Tibial artery (tissue), 4 donors: ENCODE measurements around the gene CLDN6.

Experiments
- DNase-seq, 2 donors: peaks; one replicate each; pipeline ENCODE4 v3.0.0-alpha.2; 2019
- H3K27ac ChIP-seq, 2 donors: fragments of 200-600 bp; sonication (generic) in 1 of 2; 1 replicate in 1 of 2; 2 replicates in 1 of 2; pipeline ENCODE4 v1.5.1; 2018 to 2019; ENCODE audit warnings: mild to moderate bottlenecking in 1 of 2
- H3K27me3 ChIP-seq, 2 donors: fragments of 200-600 bp; sonication (generic) in 1 of 2; one replicate each; pipeline versions ENCODE4 v1.5.1 to v1.6.0; 2016 to 2019
- H3K36me3 ChIP-seq, 3 donors: fragments of 200-600 bp; sonication (generic) in 2 of 3; one replicate each; pipeline ENCODE4 v1.5.1; 2016 to 2019; ENCODE audit warnings: mild to moderate bottlenecking in 2 of 3
- H3K4me1 ChIP-seq, 4 donors: fragments of 200-600 bp; sonication (generic) in 2 of 4; 1 replicate in 3 of 4; 2 replicates in 1 of 4; pipeline ENCODE4 v1.5.1; 2016 to 2019
- H3K4me3 ChIP-seq, 2 donors: fragments of 200-600 bp; sonication (generic) in 1 of 2; 1 replicate in 1 of 2; 2 replicates in 1 of 2; pipeline ENCODE4 v1.5.1; 2018 to 2019; ENCODE audit warnings: mild to moderate bottlenecking in 2 of 2
- H3K9me3 ChIP-seq, 3 donors: fragments of 200-600 bp; sonication (generic) in 1 of 3; one replicate each; pipeline ENCODE4 v1.5.1; 2016 to 2019
- intact Hi-C: fragments of 100-400 bp; cut with DNase I; formaldehyde crosslinking; loops from one replicate; pipeline ENCODE4 v1.15.0; 2023; ENCODE audit warnings: low total_unique reads
- TF ChIP-seq, protein P1 (sequence below), 2 experiments: fragments of 200-600 bp in 1 of 2; fragments of 450-650 bp in 1 of 2; IDR thresholded peaks; one replicate each; pipeline ENCODE4 v1.5.1; 2017 to 2019; ENCODE audit warnings: antibody characterized with exemption in 2 of 2, mild to moderate bottlenecking in 1 of 2, moderate library complexity in 1 of 2

Gene CLDN6

DNA sequence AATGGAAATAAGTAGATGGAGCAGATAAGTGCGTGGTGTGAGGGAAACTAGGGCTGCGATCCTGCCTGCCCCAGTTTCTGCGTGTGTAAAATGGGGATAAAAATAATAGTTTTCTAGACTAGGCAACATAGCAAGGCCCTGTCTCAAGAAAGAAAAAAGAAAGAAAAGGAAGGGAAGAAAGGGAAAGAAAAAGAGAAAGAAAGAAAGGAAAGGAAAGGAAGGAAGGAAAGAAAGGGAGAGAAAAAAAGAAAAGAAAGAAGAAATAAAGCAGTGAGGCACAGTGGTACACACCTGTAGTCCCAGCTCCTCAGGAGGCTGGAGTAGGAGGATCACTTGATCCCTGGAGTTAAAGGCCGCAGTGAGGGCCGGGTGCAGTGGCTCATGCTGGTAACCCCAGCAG is 35.6 kb downstream of the CLDN6 start:
- intact Hi-C loops = no loop called here
- no peaks in the 10 kb centered on the region for H3K9me3 ChIP-seq
- peaks cover 0 to 48% (median 38%) of the 10 kb centered on the region in 4 donors for H3K4me1 ChIP-seq
- H3K36me3 ChIP-seq = no peaks in the 10 kb centered on the region
- peaks cover 0 to 26% of the 10 kb centered on the region in 2 donors for H3K27me3 ChIP-seq
- H3K4me3 ChIP-seq = no peak overlapping the region
- TF ChIP-seq, protein P1, sequence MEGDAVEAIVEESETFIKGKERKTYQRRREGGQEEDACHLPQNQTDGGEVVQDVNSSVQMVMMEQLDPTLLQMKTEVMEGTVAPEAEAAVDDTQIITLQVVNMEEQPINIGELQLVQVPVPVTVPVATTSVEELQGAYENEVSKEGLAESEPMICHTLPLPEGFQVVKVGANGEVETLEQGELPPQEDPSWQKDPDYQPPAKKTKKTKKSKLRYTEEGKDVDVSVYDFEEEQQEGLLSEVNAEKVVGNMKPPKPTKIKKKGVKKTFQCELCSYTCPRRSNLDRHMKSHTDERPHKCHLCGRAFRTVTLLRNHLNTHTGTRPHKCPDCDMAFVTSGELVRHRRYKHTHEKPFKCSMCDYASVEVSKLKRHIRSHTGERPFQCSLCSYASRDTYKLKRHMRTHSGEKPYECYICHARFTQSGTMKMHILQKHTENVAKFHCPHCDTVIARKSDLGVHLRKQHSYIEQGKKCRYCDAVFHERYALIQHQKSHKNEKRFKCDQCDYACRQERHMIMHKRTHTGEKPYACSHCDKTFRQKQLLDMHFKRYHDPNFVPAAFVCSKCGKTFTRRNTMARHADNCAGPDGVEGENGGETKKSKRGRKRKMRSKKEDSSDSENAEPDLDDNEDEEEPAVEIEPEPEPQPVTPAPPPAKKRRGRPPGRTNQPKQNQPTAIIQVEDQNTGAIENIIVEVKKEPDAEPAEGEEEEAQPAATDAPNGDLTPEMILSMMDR (IDR thresholded peaks at IDR 0.05) = no peak
- DNase-seq = no peak
- H3K27ac ChIP-seq = no peak overlapping the region

DNA sequence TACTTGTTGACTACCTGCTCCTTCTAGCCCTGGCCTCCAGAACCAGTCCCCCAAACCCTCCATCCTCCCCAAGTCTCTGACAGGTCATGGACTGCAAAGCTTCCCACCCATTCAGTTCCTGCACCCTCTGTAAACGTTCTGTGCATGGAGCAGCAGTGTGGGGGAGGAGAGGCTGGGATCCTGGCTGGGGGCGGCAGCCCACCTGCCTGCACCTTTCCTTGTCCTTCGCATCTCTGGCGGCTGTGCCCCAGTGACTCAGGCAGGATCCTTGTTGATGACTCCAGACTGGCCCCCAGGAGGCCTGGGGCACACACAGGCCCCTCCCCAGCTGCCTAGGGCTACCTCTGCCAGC is 36.1 kb downstream of the CLDN6 start:
- peaks cover 0 to 22% of the 10 kb centered on the region in 2 donors for H3K27me3 ChIP-seq
- no peak for DNase-seq
- H3K4me3 ChIP-seq = no peak overlapping the region
- TF ChIP-seq, protein P1 (IDR thresholded peaks at IDR 0.05) = no peak
- intact Hi-C loops = no loop called here
- H3K9me3 ChIP-seq = no peaks in the 10 kb centered on the region
- no peak overlapping the region for H3K27ac ChIP-seq
- no peaks in the 10 kb centered on the region for H3K36me3 ChIP-seq
- H3K4me1 ChIP-seq = peaks cover 0 to 48% (median 38%) of the 10 kb centered on the region in 4 donors

DNA sequence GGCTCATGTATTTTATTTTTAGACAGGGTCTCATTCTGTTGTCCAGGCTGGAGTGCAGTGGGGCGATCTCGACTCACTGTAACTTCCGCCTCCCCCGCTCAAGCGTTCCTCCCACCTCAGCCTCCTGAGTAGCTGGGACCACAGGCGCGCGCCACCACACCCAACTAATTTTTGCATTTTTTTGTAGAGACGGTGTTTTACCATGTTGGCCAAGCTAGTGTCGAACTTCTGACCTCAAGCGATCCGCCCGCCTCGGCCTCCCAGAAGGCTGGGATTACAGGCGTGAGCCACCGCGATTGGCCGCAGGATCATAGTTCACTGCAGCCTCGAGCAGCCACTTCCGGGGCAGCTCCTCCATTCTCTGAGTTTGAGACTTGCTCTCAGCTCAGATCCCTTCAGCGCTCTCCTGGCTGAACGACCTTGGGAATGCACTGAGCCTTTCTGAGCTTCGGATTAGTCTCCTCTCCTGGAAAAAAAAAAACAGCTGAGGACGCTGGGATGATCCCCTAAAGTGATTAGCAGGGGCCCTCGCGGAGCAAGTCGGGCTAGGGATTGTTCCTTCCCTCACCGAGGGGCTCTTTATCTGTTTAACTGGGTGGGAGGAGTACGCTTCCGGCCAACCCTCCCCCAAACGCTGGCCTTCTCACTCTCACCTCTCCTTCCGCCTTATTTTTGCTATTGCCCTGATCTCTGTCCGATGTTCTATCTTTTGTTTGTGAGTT is 36.6 kb downstream of the CLDN6 start:
- intact Hi-C loops = no loop called here
- no peaks in the 10 kb centered on the region for H3K36me3 ChIP-seq
- no peak for DNase-seq
- peaks cover 0 to 28% of the 10 kb centered on the region in 2 donors for H3K27me3 ChIP-seq
- H3K9me3 ChIP-seq = no peaks in the 10 kb centered on the region
- peak overlapping the region in 1 of 2 donors; percentile 82 for H3K27ac ChIP-seq
- TF ChIP-seq, protein P1 (IDR thresholded peaks at IDR 0.05) = no peak
- peak overlapping the region; percentile 72 to 75 for H3K4me3 ChIP-seq
- H3K4me1 ChIP-seq = peaks cover 0 to 47% (median 37%) of the 10 kb centered on the region in 4 donors

GRCh38 chr16:2980227-2981176 is 37.5 kb downstream of the CLDN6 start, which contains the start of gene PKMYT1:
Gene PKMYT1 (minus strand): TSS chr16:2980446. CDS start chr16:2979657, 789 bp downstream.
- TF ChIP-seq, protein P1 (IDR thresholded peaks at IDR 0.05) = no peak
- H3K27me3 ChIP-seq = peaks cover 0 to 34% of the 10 kb centered on the region in 2 donors
- peak; percentile 80 to 94 for DNase-seq
- peak within 1 kb of the TSS; percentile 72 to 75 for H3K4me3 ChIP-seq
- intact Hi-C loops = no loop called here
- peaks cover 0 to 39% (median 30%) of the 10 kb centered on the region in 4 donors for H3K4me1 ChIP-seq
- no peaks in the 10 kb centered on the region for H3K36me3 ChIP-seq
- H3K9me3 ChIP-seq = no peaks in the 10 kb centered on the region
- peak within 1 kb of the TSS; percentile 82 to 86 for H3K27ac ChIP-seq

GRCh38 chr16:2979669-2980226 is 38.2 kb downstream of the CLDN6 start:
- H3K4me3 ChIP-seq = peak overlapping the region; percentile 72 to 75
- DNase-seq = no peak
- TF ChIP-seq, protein P1 (IDR thresholded peaks at IDR 0.05) = no peak
- intact Hi-C loops = no loop called here
- H3K36me3 ChIP-seq = no peaks in the 10 kb centered on the region
- H3K9me3 ChIP-seq = no peaks in the 10 kb centered on the region
- H3K27ac ChIP-seq = no peak overlapping the region
- peaks cover 0 to 31% (median 25%) of the 10 kb centered on the region in 4 donors for H3K4me1 ChIP-seq
- H3K27me3 ChIP-seq = peaks cover 0 to 41% of the 10 kb centered on the region in 2 donors
